Lower leg skin (tissue), 4 donors: ENCODE results near the gene BSPRY. TPM values are rescaled to one million over a fixed set of nuclear protein-coding genes. Genes with fewer than 3 reads are reported as not detected.

Experiments used
- DNase-seq, 2 donors: peaks; one replicate each; pipeline ENCODE4 v3.0.0-alpha.2; 2019; ENCODE audit warnings: low spot score in 2 of 2
- H3K4me3 ChIP-seq: fragments of 200-600 bp; sonication (generic); 2 replicates; pipeline ENCODE4 v1.5.1; 2017; ENCODE audit warnings: mild to moderate bottlenecking, low read depth; ENCODE audit not compliant: poor library complexity, severe bottlenecking
- POLR2A ChIP-seq, 2 donors: fragments of 450-650 bp; IDR thresholded peaks; one replicate each; pipeline ENCODE4 v1.6.1; 2016 to 2017; ENCODE audit warnings: antibody characterized with exemption in 2 of 2, mild to moderate bottlenecking in 1 of 2, moderate library complexity in 1 of 2
- WGBS, 2 donors: methylation state at CpG; one replicate each; pipeline ENCODE4 v1.1.5; 2018; 5-methylcytosine and 5-hydroxymethylcytosine counted together
- intact Hi-C: fragments of 100-400 bp; cut with DNase I; formaldehyde crosslinking; loops from one replicate; pipeline ENCODE4 v1.15.0; 2023; ENCODE audit warnings: low total_unique reads
- total RNA-seq, 4 donors: library from RNA; depleted of rRNA; stranded (reverse); fragments of >200 nt; gene quantifications; one replicate each; pipeline ENCODE4 v1.1.0, GENCODE V29; 2016
- TF ChIP-seq, protein P1 (sequence below), 3 donors: fragments of 450-650 bp; IDR thresholded peaks; one replicate each; pipeline ENCODE4 v1.5.1; 2016; ENCODE audit warnings: antibody characterized with exemption in 3 of 3, mild to moderate bottlenecking in 3 of 3, moderate library complexity in 2 of 3

BSPRY gene
- total RNA-seq, 4 donors from 2014 or later: 36.9 to 56.9 (median 43.4) TPM

DNA sequence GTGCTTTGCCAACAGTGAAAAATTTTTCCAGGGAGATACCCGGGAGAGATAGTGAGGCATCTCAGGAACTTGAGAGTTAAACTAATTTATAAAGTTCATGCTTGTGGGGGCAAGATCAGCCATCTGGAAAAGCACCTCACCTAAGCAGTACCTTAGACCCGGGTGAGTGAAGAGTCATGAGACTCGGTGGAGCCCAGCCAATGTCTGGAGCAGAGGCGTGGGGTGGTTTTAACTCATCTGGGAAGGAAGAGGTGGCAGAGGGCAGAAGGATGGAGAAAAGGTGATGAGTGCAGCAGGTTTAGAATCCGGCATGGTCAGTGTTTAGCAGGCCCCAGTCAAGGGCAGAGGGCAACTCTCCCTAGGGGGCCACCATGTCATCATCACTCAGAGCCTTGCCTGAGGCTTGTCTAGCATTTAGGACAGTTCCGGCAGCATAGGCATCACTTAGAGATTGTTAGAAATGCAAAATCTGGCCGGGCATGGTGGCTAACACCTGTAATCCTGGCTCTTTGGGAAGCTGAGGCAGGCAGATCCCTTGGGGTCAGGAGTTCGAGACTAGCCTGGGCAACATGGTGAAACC lies 41.9 kb upstream of the BSPRY start:
- DNase-seq: no peak
- WGBS, 2 donors: 63 to 67% methylated on average over 8 of the region's 8 CpGs
- intact Hi-C loops: loop anchor here (5.0 kb wide), 1 partner anchor 100 kb away; no protein-coding TSS in a partner anchor
- TF ChIP-seq, protein P1, sequence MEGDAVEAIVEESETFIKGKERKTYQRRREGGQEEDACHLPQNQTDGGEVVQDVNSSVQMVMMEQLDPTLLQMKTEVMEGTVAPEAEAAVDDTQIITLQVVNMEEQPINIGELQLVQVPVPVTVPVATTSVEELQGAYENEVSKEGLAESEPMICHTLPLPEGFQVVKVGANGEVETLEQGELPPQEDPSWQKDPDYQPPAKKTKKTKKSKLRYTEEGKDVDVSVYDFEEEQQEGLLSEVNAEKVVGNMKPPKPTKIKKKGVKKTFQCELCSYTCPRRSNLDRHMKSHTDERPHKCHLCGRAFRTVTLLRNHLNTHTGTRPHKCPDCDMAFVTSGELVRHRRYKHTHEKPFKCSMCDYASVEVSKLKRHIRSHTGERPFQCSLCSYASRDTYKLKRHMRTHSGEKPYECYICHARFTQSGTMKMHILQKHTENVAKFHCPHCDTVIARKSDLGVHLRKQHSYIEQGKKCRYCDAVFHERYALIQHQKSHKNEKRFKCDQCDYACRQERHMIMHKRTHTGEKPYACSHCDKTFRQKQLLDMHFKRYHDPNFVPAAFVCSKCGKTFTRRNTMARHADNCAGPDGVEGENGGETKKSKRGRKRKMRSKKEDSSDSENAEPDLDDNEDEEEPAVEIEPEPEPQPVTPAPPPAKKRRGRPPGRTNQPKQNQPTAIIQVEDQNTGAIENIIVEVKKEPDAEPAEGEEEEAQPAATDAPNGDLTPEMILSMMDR (IDR thresholded peaks at IDR 0.05): no peak
- TF ChIP-seq POLR2A (IDR thresholded peaks at IDR 0.05): no peak
- H3K4me3 ChIP-seq: no peak overlapping the region

DNA sequence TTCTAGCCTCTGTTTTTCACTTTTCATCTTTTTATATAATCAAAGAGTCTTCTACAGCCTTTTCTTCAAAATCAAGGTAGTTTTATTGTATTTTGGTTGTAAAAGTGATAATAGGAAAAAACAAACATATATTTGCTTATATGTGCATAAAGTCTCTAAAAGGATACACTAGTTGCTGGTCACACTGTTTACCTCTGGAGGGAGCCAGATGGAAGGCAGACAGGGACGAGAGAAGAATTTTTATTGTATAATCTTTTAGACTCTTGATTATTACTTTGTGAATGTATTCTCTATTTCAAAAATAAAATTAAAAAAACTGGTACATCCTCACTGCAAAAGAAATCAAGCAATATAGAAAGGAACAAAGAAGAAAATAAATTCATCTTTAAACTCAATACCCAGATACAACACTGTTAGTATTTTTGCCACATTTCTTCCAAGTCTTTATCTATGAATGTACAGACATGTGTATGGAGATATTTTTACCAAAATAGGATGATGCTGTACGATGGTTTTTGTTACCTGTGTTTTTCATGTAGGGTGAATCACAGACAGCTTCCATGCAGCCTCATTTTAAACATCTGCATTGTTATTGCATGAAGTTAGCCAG lies 40.0 kb upstream of the BSPRY start:
- WGBS, 2 donors: 8% methylated on average over 2 of the region's 2 CpGs
- no peak overlapping the region for H3K4me3 ChIP-seq
- DNase-seq: no peak
- no peak for TF ChIP-seq POLR2A (IDR thresholded peaks at IDR 0.05)
- TF ChIP-seq, protein P1 (IDR thresholded peaks at IDR 0.05): no peak
- intact Hi-C loops: loop anchor here (5.0 kb wide), 1 partner anchor 98 kb away; no protein-coding TSS in a partner anchor

DNA sequence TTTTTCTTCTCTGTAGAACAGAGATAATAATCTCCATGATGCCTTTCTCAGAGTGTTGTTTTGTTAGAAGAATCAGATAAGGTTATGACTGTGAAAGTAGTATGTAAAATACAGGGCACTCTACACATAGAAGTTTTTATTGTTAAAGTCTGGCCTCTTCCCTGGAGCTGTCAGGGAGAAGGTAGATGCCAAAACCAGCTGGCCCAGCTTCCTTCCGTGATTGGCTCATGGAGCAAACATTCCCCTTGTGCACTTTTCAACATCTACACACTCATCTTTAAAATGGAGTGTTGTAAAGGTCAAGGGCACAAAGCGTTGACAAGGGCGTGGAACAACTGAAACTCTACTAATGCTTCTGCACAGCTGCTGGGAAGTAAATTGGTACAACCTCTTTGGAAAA lies 38.8 kb upstream of the BSPRY start:
- intact Hi-C loops: no loop called here
- WGBS, 2 donors: 51 to 60% methylated on average over 3 of the region's 3 CpGs
- no peak overlapping the region for H3K4me3 ChIP-seq
- no peak for TF ChIP-seq POLR2A (IDR thresholded peaks at IDR 0.05)
- TF ChIP-seq, protein P1 (IDR thresholded peaks at IDR 0.05): no peak
- DNase-seq: no peak

DNA sequence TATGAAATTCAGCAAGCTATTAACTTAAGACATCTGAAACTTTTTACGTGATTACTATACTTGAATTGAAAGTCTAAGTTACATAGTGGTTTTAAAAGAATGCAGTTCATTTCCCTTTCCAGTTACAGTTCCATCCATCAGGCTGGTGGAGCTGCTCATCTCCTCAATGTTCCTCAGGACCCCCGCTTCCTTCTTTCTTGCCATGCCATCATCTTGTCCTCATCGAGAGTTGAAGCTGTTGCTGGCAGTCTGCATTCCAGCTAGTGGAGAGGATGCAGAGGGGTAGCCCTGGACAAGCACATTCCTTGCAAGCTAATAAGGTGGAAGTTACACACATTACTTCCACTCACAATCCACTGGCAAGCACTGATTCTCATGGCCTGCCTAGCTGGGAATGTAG lies 37.4 kb upstream of the BSPRY start:
- TF ChIP-seq, protein P1 (IDR thresholded peaks at IDR 0.05): no peak
- TF ChIP-seq POLR2A (IDR thresholded peaks at IDR 0.05): no peak
- WGBS, 2 donors: 75 to 77% methylated on average over 3 of the region's 3 CpGs
- no peak for DNase-seq
- H3K4me3 ChIP-seq: no peak overlapping the region
- intact Hi-C loops: no loop called here

DNA sequence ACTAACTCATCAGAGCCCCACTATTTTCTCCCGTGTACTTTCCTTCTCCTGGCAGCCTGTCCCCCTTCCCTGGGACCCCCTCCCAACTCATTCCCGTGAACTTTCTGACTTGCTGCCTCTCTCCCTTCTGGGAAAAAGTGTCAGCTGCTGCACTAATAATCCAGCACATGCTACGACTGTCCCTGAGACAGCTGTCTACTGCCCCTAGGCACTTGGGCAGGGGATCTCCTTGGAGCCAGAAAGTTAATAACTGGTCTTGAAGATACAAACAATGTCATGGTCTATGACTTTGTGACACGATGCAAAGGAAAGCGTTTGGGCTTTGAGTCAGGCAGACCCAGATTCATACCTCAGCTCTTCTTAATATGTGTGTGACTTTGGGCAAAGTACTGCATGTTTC lies 36.1 kb upstream of the BSPRY start:
- intact Hi-C loops: no loop called here
- WGBS, 2 donors: 71 to 73% methylated on average over 5 of the region's 5 CpGs
- no peak for TF ChIP-seq POLR2A (IDR thresholded peaks at IDR 0.05)
- TF ChIP-seq, protein P1 (IDR thresholded peaks at IDR 0.05): no peak
- H3K4me3 ChIP-seq: no peak overlapping the region
- DNase-seq: no peak

DNA sequence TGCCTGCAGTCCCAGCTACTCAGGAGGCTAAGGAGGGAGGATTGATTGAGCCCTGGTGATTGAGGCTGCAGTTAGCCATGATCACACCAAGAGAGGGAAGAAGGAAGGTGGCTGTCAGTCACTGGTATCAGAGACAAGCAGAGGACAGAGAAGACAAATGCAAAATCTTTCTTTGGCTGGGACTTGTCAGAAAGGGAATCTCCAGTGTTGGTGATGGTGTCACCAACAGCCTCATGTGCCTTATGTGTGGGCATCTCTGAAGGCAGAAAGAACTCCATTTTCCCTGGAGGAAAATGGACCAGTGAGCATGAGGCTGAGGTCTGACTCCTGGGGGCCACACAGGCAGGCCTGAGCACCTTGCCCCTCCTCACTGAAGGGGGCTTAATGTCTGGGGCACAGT lies 34.1 kb upstream of the BSPRY start:
- no peak for TF ChIP-seq POLR2A (IDR thresholded peaks at IDR 0.05)
- TF ChIP-seq, protein P1 (IDR thresholded peaks at IDR 0.05): no peak
- no peak for DNase-seq
- intact Hi-C loops: no loop called here
- no peak overlapping the region for H3K4me3 ChIP-seq
